Measurements from ENCODE around the gene ICA1. TPM values are rescaled to one million over a fixed set of nuclear protein-coding genes. Genes with fewer than 3 reads are reported as not detected.

ICA1 gene
- total and polyA plus RNA-seq, 2 of the 13 experiments (the other 11 are each of a cell fraction or from before 2014, with no cell fraction given) = 0.29 TPM; not detected in 1

DNA sequence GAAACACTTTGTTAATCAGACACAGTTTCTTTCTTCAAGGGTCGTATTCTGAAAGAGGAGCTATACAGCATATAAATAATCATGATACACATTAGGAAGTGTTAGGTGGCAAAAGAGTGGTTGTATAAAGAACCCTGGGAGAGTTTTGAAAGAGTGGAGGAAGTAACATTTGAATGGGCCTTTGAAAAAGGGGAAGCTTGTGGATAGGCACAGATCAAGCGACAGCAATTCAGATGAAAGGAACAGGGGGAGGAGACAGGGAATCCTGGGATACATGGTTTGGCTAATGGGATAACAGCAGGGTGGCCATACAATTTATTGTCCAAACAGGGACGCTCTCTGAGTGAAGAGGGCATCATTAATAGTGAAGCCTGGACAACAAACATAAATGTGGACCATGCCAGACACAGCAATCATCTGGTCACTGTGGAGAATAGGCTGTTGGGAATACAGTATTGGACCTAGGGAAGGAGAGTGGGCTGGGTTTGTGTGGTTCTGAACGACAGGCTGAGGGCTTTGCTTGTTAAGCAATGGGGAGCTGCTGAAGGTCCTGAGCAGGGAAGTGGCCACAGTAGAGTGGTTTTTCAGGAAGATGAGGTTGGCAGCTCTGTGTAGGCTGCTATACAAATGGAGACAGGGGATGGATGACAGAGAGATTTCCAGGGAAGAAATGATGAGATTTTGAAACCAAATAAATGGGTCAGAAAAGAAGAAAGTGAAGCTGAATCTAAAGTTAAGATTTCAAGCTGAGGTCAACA, 75.9 kb downstream of the ICA1 start:
- no peak overlapping the region for H2AFZ ChIP-seq (ENCODE audit: low read length)
- no peak overlapping the region for H3K4me3 ChIP-seq (replicated peaks in 1 of 3; ENCODE audit: insufficient read depth in 1 of 3, low read depth in 2 of 3, low read length in 3 of 3)
- H4K20me1 ChIP-seq (ENCODE audit: insufficient read depth, low read length) = no peaks in the 10 kb centered on the region
- H3K27me3 ChIP-seq (ENCODE audit: control insufficient read depth in 1 of 2, insufficient read depth in 2 of 2, low read length in 2 of 2) = no peaks in the 10 kb centered on the region; a peak in 1 of 5 replicates
- no peak overlapping the region for H3K27ac ChIP-seq (ENCODE audit: extremely low read length, insufficient read depth, low read length)
- H3K9me3 ChIP-seq (ENCODE audit: low read length) = no peaks in the 10 kb centered on the region
- no peak for ATAC-seq
- no peaks in the 10 kb centered on the region; the same call in 1 of the 2 replicates for H3K4me1 ChIP-seq (ENCODE audit: insufficient read depth, low read length)
- no peak overlapping the region for H3K4me2 ChIP-seq (ENCODE audit: low read depth, low read length)
- TF ChIP-seq MAFK (conservative IDR thresholded peaks at IDR 0.05 in 1 of 2, IDR thresholded peaks at IDR 0.05 in 1 of 2; ENCODE audit: low read length in 2 of 2) (0 out of 4 replicates have a peak, but pooled peaks of 1 of the 2 experiments have one; percentile 1), YY1 (IDR thresholded peaks at IDR 0.05; ENCODE audit: insufficient read depth, insufficient replicate concordance, low read depth, low read length) (no peak)
- ChIA-PET CTCF (ENCODE audit: low intra/inter-chr PET ratio, low total read pairs) (no interaction called here), POLR2A (no interaction called here)
- no peak for DNase-seq (ENCODE audit: low spot score)
- no peak overlapping the region for H3K9ac ChIP-seq (ENCODE audit: insufficient read depth, low read depth, low read length)
- intact Hi-C loops (cut with micrococcal nuclease; ENCODE audit: unreplicated experiment) = no loop called here
- no peaks in the 10 kb centered on the region for H3K36me3 ChIP-seq (replicated peaks in 1 of 2; ENCODE audit: control insufficient read depth in 1 of 2, insufficient read depth in 2 of 2, low read length in 2 of 2)
- in situ Hi-C loops (cut with HindIII; ENCODE audit: extremely low pct_ligation_motif_present, low pct_unique_long_range_greater_than_20kb) = no loop called here
- no TSS peak for BruUV-seq (replicated peaks)
- FAIRE-seq = no peak
- no peaks in the 10 kb centered on the region for H3K79me2 ChIP-seq (ENCODE audit: insufficient read depth, low read length)
- WGBS (ENCODE audit: low lambda C conversion rate) = 16% methylated on average over 4 of the region's 4 CpGs

DNA sequence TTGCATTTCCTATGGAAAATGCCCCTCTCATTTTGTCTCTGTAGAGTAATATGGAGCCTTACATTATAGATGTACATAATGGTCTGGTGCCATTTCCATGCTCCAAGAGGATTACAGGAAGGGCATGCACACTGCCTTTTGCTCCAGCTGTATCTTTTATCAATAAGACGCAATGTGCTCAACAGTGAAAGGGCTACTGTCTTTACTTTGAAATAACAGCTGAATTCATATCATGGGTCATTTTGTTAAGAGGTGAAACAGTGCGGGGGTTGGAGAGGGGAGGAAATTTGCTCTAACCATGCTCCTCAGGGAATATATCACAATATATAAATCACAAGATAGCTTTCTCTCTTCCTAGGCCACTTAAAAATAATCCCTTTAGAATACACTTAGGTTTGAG, 77.7 kb downstream of the ICA1 start:
- in situ Hi-C loops (cut with HindIII; ENCODE audit: extremely low pct_ligation_motif_present, low pct_unique_long_range_greater_than_20kb) = no loop called here
- Histone ChIP-seq H3K4me3 (replicated peaks in 1 of 3; ENCODE audit: insufficient read depth in 1 of 3, low read depth in 2 of 3, low read length in 3 of 3) (no peak overlapping the region), H3K9ac (ENCODE audit: insufficient read depth, low read depth, low read length) (no peak overlapping the region), H2AFZ (ENCODE audit: low read length) (no peak overlapping the region), H3K36me3 (replicated peaks in 1 of 2; ENCODE audit: control insufficient read depth in 1 of 2, insufficient read depth in 2 of 2, low read length in 2 of 2) (no peaks in the 10 kb centered on the region), H3K27ac (ENCODE audit: extremely low read length, insufficient read depth, low read length) (no peak overlapping the region), H3K9me3 (ENCODE audit: low read length) (no peaks in the 10 kb centered on the region), H3K79me2 (ENCODE audit: insufficient read depth, low read length) (no peaks in the 10 kb centered on the region), H4K20me1 (ENCODE audit: insufficient read depth, low read length) (no peaks in the 10 kb centered on the region), H3K4me1 (ENCODE audit: insufficient read depth, low read length) (no peaks in the 10 kb centered on the region), H3K4me2 (ENCODE audit: low read depth, low read length) (no peak overlapping the region), H3K27me3 (ENCODE audit: control insufficient read depth in 1 of 2, insufficient read depth in 2 of 2, low read length in 2 of 2) (no peaks in the 10 kb centered on the region; a peak in 1 of 5 replicates)
- intact Hi-C loops (cut with micrococcal nuclease; ENCODE audit: unreplicated experiment) = no loop called here
- DNase-seq (ENCODE audit: low spot score) = no peak
- ChIA-PET POLR2A (no interaction called here), CTCF (ENCODE audit: low intra/inter-chr PET ratio, low total read pairs) (no interaction called here)
- WGBS (ENCODE audit: low lambda C conversion rate) = 49% methylated on average over 2 of the region's 2 CpGs
- ATAC-seq = no peak
- FAIRE-seq = no peak
- no TSS peak for BruUV-seq (replicated peaks)
- TF ChIP-seq SMARCE1 (IDR thresholded peaks at IDR 0.05; ENCODE audit: borderline replicate concordance) = no peak
- TF ChIP-seq ZNF7 (CRISPR knock-in tag; IDR thresholded peaks at IDR 0.05) = no peak
- TF ChIP-seq NR3C1 (CRISPR knock-in tag; IDR thresholded peaks at IDR 0.05) = no peak
- TF ChIP-seq ZSCAN12 (CRISPR knock-in tag; IDR thresholded peaks at IDR 0.05) = no peak
- no peak for TF ChIP-seq GRHL1 (CRISPR knock-in tag; conservative IDR thresholded peaks at IDR 0.05)
- TF ChIP-seq NKX3-1 (CRISPR knock-in tag; IDR thresholded peaks at IDR 0.05) = no peak
- no peak for TF ChIP-seq HCFC1 (IDR thresholded peaks at IDR 0.05; ENCODE audit: low read depth, low read length)
- TF ChIP-seq ASH2L (IDR thresholded peaks at IDR 0.05; ENCODE audit: insufficient read length, low read depth, low read length) = no peak
- TF ChIP-seq, protein P1, sequence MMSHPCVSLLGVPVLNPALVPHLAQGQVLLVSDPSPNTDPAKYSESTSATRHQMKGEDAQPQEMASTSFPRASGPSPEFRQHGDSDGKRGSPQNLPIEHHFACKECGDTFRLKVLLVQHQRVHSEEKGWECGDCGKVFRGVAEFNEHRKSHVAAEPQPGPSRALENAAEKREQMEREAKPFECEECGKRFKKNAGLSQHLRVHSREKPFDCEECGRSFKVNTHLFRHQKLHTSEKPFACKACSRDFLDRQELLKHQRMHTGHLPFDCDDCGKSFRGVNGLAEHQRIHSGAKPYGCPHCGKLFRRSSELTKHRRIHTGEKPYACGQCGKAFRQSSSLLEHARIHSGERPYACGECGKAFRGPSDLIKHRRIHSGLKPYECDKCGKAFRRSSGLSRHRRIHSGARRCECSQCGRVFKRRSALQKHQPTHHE (CRISPR knock-in tag; IDR thresholded peaks at IDR 0.05; ENCODE audit: borderline replicate concordance) = no peak
- no peak for TF ChIP-seq ZNF10 (CRISPR knock-in tag; IDR thresholded peaks at IDR 0.05; ENCODE audit: borderline replicate concordance, low read depth)
